Gastrocnemius medialis (tissue), 4 donors: ENCODE data around the gene MOXD1. TPM values are rescaled to one million over a fixed set of nuclear protein-coding genes. Genes with fewer than 3 reads are reported as not detected.

Experiments
- ATAC-seq, 2 donors: fragments of 150-250 bp; one replicate each; pipeline ENCODE4 v1.9.1; 2016
- DNase-seq, 2 donors: peaks; one replicate each; pipeline ENCODE4 v3.0.0-alpha.2; 2019
- H3K27ac ChIP-seq, 4 donors: fragments of 200-600 bp; sonication (generic); 1 replicate in 1 of 4; 2 replicates in 3 of 4; pipeline ENCODE4 v1.5.1; 2016 to 2018; ENCODE audit warnings: mild to moderate bottlenecking in 2 of 4, moderate library complexity in 1 of 4
- H3K27me3 ChIP-seq, 3 donors: fragments of 200-600 bp; sonication (generic) in 2 of 3; 1 replicate in 1 of 3; 2 replicates in 2 of 3; pipeline versions ENCODE4 v1.5.1 to v1.6.0; 2016 to 2019; ENCODE audit warnings: mild to moderate bottlenecking in 1 of 3, moderate library complexity in 1 of 3
- H3K36me3 ChIP-seq, 2 donors: fragments of 200-600 bp; sonication (generic) in 1 of 2; one replicate each; pipeline ENCODE4 v1.5.1; 2017 to 2018
- H3K4me1 ChIP-seq, 2 donors: fragments of 200-600 bp; sonication (generic) in 1 of 2; one replicate each; pipeline ENCODE4 v1.5.1; 2016 to 2017; ENCODE audit warnings: mild to moderate bottlenecking in 2 of 2
- H3K4me3 ChIP-seq, 4 donors: fragments of 200-600 bp; sonication (generic) in 3 of 4; 1 replicate in 1 of 4; 2 replicates in 3 of 4; pipeline ENCODE4 v1.5.1; 2016 to 2019; ENCODE audit warnings: mild to moderate bottlenecking in 2 of 4
- H3K9me3 ChIP-seq, 3 donors: fragments of 200-600 bp; sonication (generic) in 2 of 3; 1 replicate in 1 of 3; 2 replicates in 2 of 3; pipeline ENCODE4 v1.5.1; 2016 to 2019
- POLR2A ChIP-seq, 2 donors: fragments of 450-650 bp; IDR thresholded peaks; one replicate each; pipeline ENCODE4 v1.6.1; 2017; ENCODE audit warnings: antibody characterized with exemption in 2 of 2, mild to moderate bottlenecking in 2 of 2, moderate library complexity in 2 of 2
- in situ Hi-C, 4 donors: fragments of 200-750 bp; cut with MboI; loops; one replicate each; pipeline versions ENCODE4 v1.15.0 to v1.8.0; 2017; ENCODE audit warnings: low sequenced_read_pairs in 4 of 4
- intact Hi-C: fragments of 100-400 bp; cut with DNase I; formaldehyde crosslinking; loops from one replicate; pipeline ENCODE4 v1.15.1; 2023; ENCODE audit warnings: low total_unique reads
- total RNA-seq, 4 donors: library from RNA; depleted of rRNA; stranded (reverse); fragments of >200 nt; gene quantifications; one replicate each; pipeline versions ENCODE4 v1.1.0 to v1.2.3, GENCODE V29; 2016
- TF ChIP-seq, protein P1 (sequence below), 5 experiments: fragments of 450-650 bp in 3 of 5; fragments of 200-600 bp in 2 of 5; sonication (generic) in 2 of 5; IDR thresholded peaks in 4 of 5; conservative IDR thresholded peaks in 1 of 5; 1 replicate in 4 of 5; 2 replicates in 1 of 5; pipeline ENCODE4 v1.5.1; 2016 to 2019; ENCODE audit warnings: antibody characterized with exemption in 5 of 5, mild to moderate bottlenecking in 3 of 5, moderate library complexity in 3 of 5

MOXD1 gene
- total RNA-seq, 4 donors from 2014 or later, result 0.62 to 0.69 (median 0.66) TPM; not detected in 1

DNA sequence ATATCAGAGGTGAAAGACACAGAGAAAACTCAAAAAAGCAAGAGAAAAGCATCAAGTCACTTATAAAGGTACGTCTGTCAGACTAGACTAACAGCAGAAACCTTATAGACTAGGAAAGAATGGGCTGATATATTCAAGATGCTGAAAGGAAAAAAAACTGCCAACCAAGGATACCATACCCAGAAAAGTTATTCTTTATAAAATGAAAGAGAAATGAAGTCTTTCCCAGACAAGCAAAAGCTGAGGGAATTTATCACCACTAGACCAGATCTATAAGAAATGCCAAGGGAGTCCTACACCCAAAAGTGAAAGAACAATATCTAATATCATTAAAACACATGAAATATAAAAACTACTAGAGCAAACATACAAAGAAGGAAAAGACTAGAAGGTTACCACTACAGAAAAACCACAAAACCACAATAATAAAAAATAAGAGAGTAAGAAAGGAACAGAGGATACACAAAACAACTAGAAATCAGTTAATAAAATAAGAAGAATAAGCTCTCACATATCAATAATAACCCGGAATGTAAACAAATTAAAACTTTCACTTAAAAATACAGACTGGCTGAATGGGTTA, 6.2 kb downstream of the MOXD1 start:
- H3K4me1 ChIP-seq, result no peaks in the 10 kb centered on the region
- peaks cover 4 to 14% (median 8%) of the 10 kb centered on the region in 3 donors for H3K27me3 ChIP-seq
- no peak overlapping the region for H3K4me3 ChIP-seq
- no peak for DNase-seq
- no peak overlapping the region for H3K27ac ChIP-seq
- TF ChIP-seq, protein P1, sequence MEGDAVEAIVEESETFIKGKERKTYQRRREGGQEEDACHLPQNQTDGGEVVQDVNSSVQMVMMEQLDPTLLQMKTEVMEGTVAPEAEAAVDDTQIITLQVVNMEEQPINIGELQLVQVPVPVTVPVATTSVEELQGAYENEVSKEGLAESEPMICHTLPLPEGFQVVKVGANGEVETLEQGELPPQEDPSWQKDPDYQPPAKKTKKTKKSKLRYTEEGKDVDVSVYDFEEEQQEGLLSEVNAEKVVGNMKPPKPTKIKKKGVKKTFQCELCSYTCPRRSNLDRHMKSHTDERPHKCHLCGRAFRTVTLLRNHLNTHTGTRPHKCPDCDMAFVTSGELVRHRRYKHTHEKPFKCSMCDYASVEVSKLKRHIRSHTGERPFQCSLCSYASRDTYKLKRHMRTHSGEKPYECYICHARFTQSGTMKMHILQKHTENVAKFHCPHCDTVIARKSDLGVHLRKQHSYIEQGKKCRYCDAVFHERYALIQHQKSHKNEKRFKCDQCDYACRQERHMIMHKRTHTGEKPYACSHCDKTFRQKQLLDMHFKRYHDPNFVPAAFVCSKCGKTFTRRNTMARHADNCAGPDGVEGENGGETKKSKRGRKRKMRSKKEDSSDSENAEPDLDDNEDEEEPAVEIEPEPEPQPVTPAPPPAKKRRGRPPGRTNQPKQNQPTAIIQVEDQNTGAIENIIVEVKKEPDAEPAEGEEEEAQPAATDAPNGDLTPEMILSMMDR (IDR thresholded peaks at IDR 0.05 in 4 of 5, conservative IDR thresholded peaks at IDR 0.05 in 1 of 5), result no peak
- no peaks in the 10 kb centered on the region for H3K36me3 ChIP-seq
- no peaks in the 10 kb centered on the region for H3K9me3 ChIP-seq
- intact Hi-C loops (no loop called here), in situ Hi-C loops (no loop called here)
- ATAC-seq, result no peak

- intact Hi-C loops (no loop called here), in situ Hi-C loops (no loop called here)
- H3K4me3 ChIP-seq, result no peak overlapping the region
- ATAC-seq (no peak), DNase-seq (no peak)
- H3K27me3 ChIP-seq, result no peaks in the 10 kb centered on the region
- TF ChIP-seq, protein P1 (IDR thresholded peaks at IDR 0.05 in 4 of 5, conservative IDR thresholded peaks at IDR 0.05 in 1 of 5), result no peak
- no peak for TF ChIP-seq POLR2A (IDR thresholded peaks at IDR 0.05)
- H3K4me1 ChIP-seq, result no peaks in the 10 kb centered on the region
- no peaks in the 10 kb centered on the region for H3K9me3 ChIP-seq
- no peak overlapping the region for H3K27ac ChIP-seq
- no peaks in the 10 kb centered on the region for H3K36me3 ChIP-seq
These were observed 8.5 kb downstream of the MOXD1 start for GRCh38 chr6:132392792-132393191.

DNA sequence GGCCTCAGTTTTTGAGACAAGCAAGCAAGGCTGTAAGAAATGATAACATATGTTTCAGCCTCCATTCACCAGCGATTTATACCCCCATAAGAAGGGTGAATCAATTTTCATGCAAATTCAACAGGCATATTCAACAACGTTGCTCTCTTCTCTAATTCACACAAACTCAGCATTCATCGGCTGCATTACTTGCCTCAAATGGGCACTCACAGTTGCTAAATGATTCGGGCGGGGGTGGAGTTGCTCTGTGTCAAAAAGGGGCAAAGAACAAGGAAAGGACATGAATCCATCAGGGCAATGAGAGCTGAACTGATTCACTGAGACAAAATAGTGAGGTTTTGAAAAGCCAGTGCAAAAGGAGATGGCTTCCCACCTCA, 9.0 kb downstream of the MOXD1 start:
- Histone ChIP-seq H3K36me3 (no peaks in the 10 kb centered on the region), H3K9me3 (no peaks in the 10 kb centered on the region), H3K4me1 (no peaks in the 10 kb centered on the region), H3K27me3 (no peaks in the 10 kb centered on the region), H3K4me3 (no peak overlapping the region), H3K27ac (no peak overlapping the region)
- no peak for DNase-seq
- TF ChIP-seq, protein P1 (IDR thresholded peaks at IDR 0.05 in 4 of 5, conservative IDR thresholded peaks at IDR 0.05 in 1 of 5), result no peak
- TF ChIP-seq POLR2A (IDR thresholded peaks at IDR 0.05), result no peak
- intact Hi-C loops (no loop called here), in situ Hi-C loops (no loop called here)
- ATAC-seq, result no peak

GRCh38 chr6:132391391-132392269, 9.6 kb downstream of the MOXD1 start:
- intact Hi-C loops (no loop called here), in situ Hi-C loops (no loop called here)
- Histone ChIP-seq H3K27ac (no peak overlapping the region), H3K27me3 (no peaks in the 10 kb centered on the region), H3K36me3 (no peaks in the 10 kb centered on the region), H3K4me1 (no peaks in the 10 kb centered on the region), H3K4me3 (no peak overlapping the region), H3K9me3 (no peaks in the 10 kb centered on the region)
- no peak for TF ChIP-seq POLR2A (IDR thresholded peaks at IDR 0.05)
- TF ChIP-seq, protein P1 (IDR thresholded peaks at IDR 0.05 in 4 of 5, conservative IDR thresholded peaks at IDR 0.05 in 1 of 5), result no peak
- peak in 1 of 2 donors; percentile 12 for ATAC-seq
- no peak for DNase-seq
